ENCODE measurements around the gene TRIM66.

GRCh38 chr11:8671193-8671612 lies 11.3 kb downstream of the TRIM66 start:
- TF ChIP-seq CTCF (IDR thresholded peaks at IDR 0.05; ENCODE audit: borderline replicate concordance, extremely low read depth, low read length, poor library complexity, severe bottlenecking) (no peak), EZH2 (IDR thresholded peaks at IDR 0.05; ENCODE audit: borderline replicate concordance, low read depth, low read length, severe bottlenecking) (no peak)
